Suprapubic skin (tissue), 4 donors: ENCODE measurements around the gene FAM199X.
"Not testable (repeated sequence)": the region's sequence is repeated elsewhere in the genome, so short reads cannot be mapped to it uniquely, and the experiment has no call there.

ENCODE experiments used
- EP300 ChIP-seq: sonication (generic); formaldehyde crosslinking; IDR thresholded peaks from one replicate; pipeline ENCODE4 v1.6.1; 2017; ENCODE audit warnings: antibody characterized with exemption
- POLR2A ChIP-seq, 2 donors: fragments of 450-650 bp; IDR thresholded peaks; one replicate each; pipeline ENCODE4 v1.6.1; 2017; ENCODE audit warnings: antibody characterized with exemption in 2 of 2, mild to moderate bottlenecking in 2 of 2, moderate library complexity in 2 of 2
- POLR2AphosphoS5 ChIP-seq, 3 donors: sonication (generic); formaldehyde crosslinking; IDR thresholded peaks; one replicate each; pipeline ENCODE4 v1.6.1; 2017; ENCODE audit warnings: antibody characterized with exemption in 3 of 3
- TF ChIP-seq, protein P1 (sequence below), 2 donors: fragments of 200-600 bp in 1 of 2; fragments of 450-650 bp in 1 of 2; sonication (generic) in 1 of 2; IDR thresholded peaks; one replicate each; pipeline ENCODE4 v1.5.1; 2016 to 2019; ENCODE audit warnings: antibody characterized with exemption in 2 of 2, mild to moderate bottlenecking in 1 of 2, moderate library complexity in 1 of 2

DNA sequence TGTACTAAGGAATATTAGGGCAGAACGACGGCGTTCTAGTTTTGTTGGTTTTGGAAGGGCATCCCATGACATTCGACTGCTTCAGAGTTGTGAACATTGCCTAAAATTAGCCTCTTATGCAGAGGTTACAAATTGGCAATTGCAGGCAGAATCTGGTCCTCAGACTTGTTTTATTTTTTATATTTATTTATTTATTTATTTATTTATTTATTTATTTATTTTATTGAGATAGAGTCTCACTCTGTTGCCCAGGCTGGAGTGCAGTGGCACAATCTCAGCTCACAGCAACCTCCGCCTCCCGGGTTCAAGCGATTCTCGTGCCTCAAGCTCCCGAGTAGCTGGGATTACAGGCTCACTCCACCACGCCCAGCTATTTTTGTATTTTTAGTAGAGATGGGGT lies 63.8 kb downstream of the FAM199X start:
- TF ChIP-seq POLR2A (IDR thresholded peaks at IDR 0.05); EP300; POLR2AphosphoS5 (IDR thresholded peaks at IDR 0.05): not testable (repeated sequence)
- TF ChIP-seq, protein P1, sequence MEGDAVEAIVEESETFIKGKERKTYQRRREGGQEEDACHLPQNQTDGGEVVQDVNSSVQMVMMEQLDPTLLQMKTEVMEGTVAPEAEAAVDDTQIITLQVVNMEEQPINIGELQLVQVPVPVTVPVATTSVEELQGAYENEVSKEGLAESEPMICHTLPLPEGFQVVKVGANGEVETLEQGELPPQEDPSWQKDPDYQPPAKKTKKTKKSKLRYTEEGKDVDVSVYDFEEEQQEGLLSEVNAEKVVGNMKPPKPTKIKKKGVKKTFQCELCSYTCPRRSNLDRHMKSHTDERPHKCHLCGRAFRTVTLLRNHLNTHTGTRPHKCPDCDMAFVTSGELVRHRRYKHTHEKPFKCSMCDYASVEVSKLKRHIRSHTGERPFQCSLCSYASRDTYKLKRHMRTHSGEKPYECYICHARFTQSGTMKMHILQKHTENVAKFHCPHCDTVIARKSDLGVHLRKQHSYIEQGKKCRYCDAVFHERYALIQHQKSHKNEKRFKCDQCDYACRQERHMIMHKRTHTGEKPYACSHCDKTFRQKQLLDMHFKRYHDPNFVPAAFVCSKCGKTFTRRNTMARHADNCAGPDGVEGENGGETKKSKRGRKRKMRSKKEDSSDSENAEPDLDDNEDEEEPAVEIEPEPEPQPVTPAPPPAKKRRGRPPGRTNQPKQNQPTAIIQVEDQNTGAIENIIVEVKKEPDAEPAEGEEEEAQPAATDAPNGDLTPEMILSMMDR (IDR thresholded peaks at IDR 0.05), result not testable (repeated sequence)
